HEK293 (cell line): Measurements from ENCODE around the gene CPNE4.

Experiments
- BCL11A ChIP-seq: fragments of 450-650 bp; formaldehyde crosslinking; IDR thresholded peaks from 2 replicates; pipeline ENCODE4 v1.5.1; 2016; ENCODE audit warnings: low read depth, missing biosample characterization, missing genetic modification characterization
- GLI4 ChIP-seq: fragments of 450-650 bp; formaldehyde crosslinking; IDR thresholded peaks from 2 replicates; pipeline ENCODE4 v1.5.1; 2016; ENCODE audit warnings: missing biosample characterization, missing genetic modification characterization
- HOXC10 ChIP-seq: sonication (generic); formaldehyde crosslinking; IDR thresholded peaks from 2 replicates; pipeline ENCODE4 v1.8.1; 2023; ENCODE audit warnings: mild to moderate bottlenecking, missing genetic modification reagents
- HOXD13 ChIP-seq: sonication (generic); formaldehyde crosslinking; IDR thresholded peaks from 2 replicates; pipeline ENCODE4 v1.8.0; 2022; ENCODE audit warnings: missing genetic modification reagents, borderline replicate concordance
- IKZF3 ChIP-seq: fragments of 450-650 bp; IDR thresholded peaks from 2 replicates; pipeline ENCODE4 v1.5.0; 2018; ENCODE audit warnings: missing biosample characterization, mild to moderate bottlenecking, missing genetic modification characterization, moderate library complexity
- KLF1 ChIP-seq: fragments of 450-650 bp; formaldehyde crosslinking; IDR thresholded peaks from 2 replicates; pipeline ENCODE4 v1.5.1; 2016; ENCODE audit warnings: missing biosample characterization, missing genetic modification characterization
- KLF7 ChIP-seq: fragments of 450-650 bp; formaldehyde crosslinking; IDR thresholded peaks from 2 replicates; pipeline ENCODE4 v1.5.1; 2016; ENCODE audit warnings: missing biosample characterization, missing genetic modification characterization, borderline replicate concordance
- MZF1 ChIP-seq: fragments of 450-650 bp; formaldehyde crosslinking; IDR thresholded peaks from 2 replicates; pipeline ENCODE4 v1.5.1; 2017; ENCODE audit warnings: missing biosample characterization, missing genetic modification characterization, borderline replicate concordance
- SCRT1 ChIP-seq: fragments of 450-650 bp; formaldehyde crosslinking; IDR thresholded peaks from 2 replicates; pipeline ENCODE4 v1.5.1; 2016; ENCODE audit warnings: missing biosample characterization, missing genetic modification characterization, borderline replicate concordance
- SCRT2 ChIP-seq: fragments of 450-650 bp; formaldehyde crosslinking; IDR thresholded peaks from 2 replicates; pipeline ENCODE4 v1.5.1; 2016; ENCODE audit warnings: missing biosample characterization, missing genetic modification characterization
- ZBTB1 ChIP-seq: fragments of 450-650 bp; formaldehyde crosslinking; IDR thresholded peaks from 2 replicates; pipeline ENCODE4 v1.5.1; 2016; ENCODE audit warnings: missing biosample characterization, missing genetic modification characterization
- ZNF174 ChIP-seq: fragments of 450-650 bp; formaldehyde crosslinking; IDR thresholded peaks from 2 replicates; pipeline ENCODE4 v1.5.0; 2017; ENCODE audit warnings: missing biosample characterization, mild to moderate bottlenecking, missing genetic modification characterization
- ZNF211 ChIP-seq: fragments of 450-650 bp; formaldehyde crosslinking; IDR thresholded peaks from 2 replicates; pipeline ENCODE4 v1.5.1; 2016; ENCODE audit warnings: low read depth, missing biosample characterization, missing genetic modification characterization
- ZNF221 ChIP-seq: fragments of 450-650 bp; formaldehyde crosslinking; IDR thresholded peaks from 2 replicates; pipeline ENCODE4 v1.5.1; 2017; ENCODE audit warnings: missing biosample characterization, missing genetic modification characterization, borderline replicate concordance
- ZNF223 ChIP-seq: fragments of 450-650 bp; formaldehyde crosslinking; IDR thresholded peaks from 2 replicates; pipeline ENCODE4 v1.5.1; 2016; ENCODE audit warnings: missing biosample characterization, missing genetic modification characterization
- ZNF324 ChIP-seq: fragments of 450-650 bp; formaldehyde crosslinking; IDR thresholded peaks from 2 replicates; pipeline ENCODE4 v1.5.1; 2016; ENCODE audit warnings: missing biosample characterization, missing genetic modification characterization
- ZNF341 ChIP-seq: fragments of 450-650 bp; formaldehyde crosslinking; IDR thresholded peaks from 2 replicates; pipeline ENCODE4; 2016; ENCODE audit warnings: low read depth, missing biosample characterization, missing genetic modification characterization
- ZNF473 ChIP-seq: fragments of 450-650 bp; formaldehyde crosslinking; IDR thresholded peaks from 2 replicates; pipeline ENCODE4 v1.5.1; 2017; ENCODE audit warnings: missing biosample characterization, missing genetic modification characterization
- ZNF48 ChIP-seq: fragments of 450-650 bp; formaldehyde crosslinking; IDR thresholded peaks from 2 replicates; pipeline ENCODE4 v1.5.1; 2016; ENCODE audit warnings: missing biosample characterization, missing genetic modification characterization
- ZNF510 ChIP-seq: fragments of 450-650 bp; formaldehyde crosslinking; IDR thresholded peaks from 2 replicates; pipeline ENCODE4 v1.5.1; 2018; ENCODE audit warnings: mild to moderate bottlenecking, missing genetic modification characterization, missing biosample characterization; ENCODE audit not compliant: insufficient replicate concordance
- ZNF558 ChIP-seq: fragments of 450-650 bp; formaldehyde crosslinking; IDR thresholded peaks from 2 replicates; pipeline ENCODE4 v1.5.1; 2016; ENCODE audit warnings: missing biosample characterization, missing genetic modification characterization
- ZNF660 ChIP-seq: fragments of 450-650 bp; IDR thresholded peaks from 2 replicates; pipeline ENCODE4 v1.5.1; 2018; ENCODE audit warnings: missing biosample characterization, mild to moderate bottlenecking, missing genetic modification characterization
- ZNF768 ChIP-seq: fragments of 450-650 bp; formaldehyde crosslinking; IDR thresholded peaks from 2 replicates; pipeline ENCODE4 v1.5.1; 2018; ENCODE audit warnings: missing biosample characterization, mild to moderate bottlenecking, missing genetic modification characterization
- ZNF777 ChIP-seq: fragments of 450-650 bp; formaldehyde crosslinking; IDR thresholded peaks from 2 replicates; pipeline ENCODE4 v1.5.1; 2017; ENCODE audit warnings: missing biosample characterization, missing genetic modification characterization, borderline replicate concordance
- TF ChIP-seq, protein P1 (sequence below): fragments of 450-650 bp; formaldehyde crosslinking; IDR thresholded peaks from 2 replicates; pipeline ENCODE4; 2016; ENCODE audit warnings: missing biosample characterization, missing genetic modification characterization
- TF ChIP-seq, protein P2 (sequence below): fragments of 450-650 bp; formaldehyde crosslinking; IDR thresholded peaks from 2 replicates; pipeline ENCODE4 v1.5.1; 2016; ENCODE audit warnings: missing biosample characterization, missing genetic modification characterization
- TF ChIP-seq, protein P3 (sequence below): fragments of 450-650 bp; formaldehyde crosslinking; IDR thresholded peaks from 2 replicates; pipeline ENCODE4 v1.5.1; 2016; ENCODE audit warnings: missing biosample characterization, missing genetic modification characterization
- TF ChIP-seq, protein P4 (sequence below): fragments of 450-650 bp; formaldehyde crosslinking; IDR thresholded peaks from 2 replicates; pipeline ENCODE4 v1.5.1; 2016; ENCODE audit warnings: missing biosample characterization, missing genetic modification characterization
- TF ChIP-seq, protein P5 (sequence below): fragments of 450-650 bp; formaldehyde crosslinking; IDR thresholded peaks from 2 replicates; pipeline ENCODE4 v1.5.1; 2016; ENCODE audit warnings: missing biosample characterization, missing genetic modification characterization
- TF ChIP-seq, protein P6 (sequence below): fragments of 450-650 bp; formaldehyde crosslinking; IDR thresholded peaks from 2 replicates; pipeline ENCODE4 v1.5.1; 2016; ENCODE audit warnings: missing biosample characterization, missing genetic modification characterization

Gene CPNE4

DNA sequence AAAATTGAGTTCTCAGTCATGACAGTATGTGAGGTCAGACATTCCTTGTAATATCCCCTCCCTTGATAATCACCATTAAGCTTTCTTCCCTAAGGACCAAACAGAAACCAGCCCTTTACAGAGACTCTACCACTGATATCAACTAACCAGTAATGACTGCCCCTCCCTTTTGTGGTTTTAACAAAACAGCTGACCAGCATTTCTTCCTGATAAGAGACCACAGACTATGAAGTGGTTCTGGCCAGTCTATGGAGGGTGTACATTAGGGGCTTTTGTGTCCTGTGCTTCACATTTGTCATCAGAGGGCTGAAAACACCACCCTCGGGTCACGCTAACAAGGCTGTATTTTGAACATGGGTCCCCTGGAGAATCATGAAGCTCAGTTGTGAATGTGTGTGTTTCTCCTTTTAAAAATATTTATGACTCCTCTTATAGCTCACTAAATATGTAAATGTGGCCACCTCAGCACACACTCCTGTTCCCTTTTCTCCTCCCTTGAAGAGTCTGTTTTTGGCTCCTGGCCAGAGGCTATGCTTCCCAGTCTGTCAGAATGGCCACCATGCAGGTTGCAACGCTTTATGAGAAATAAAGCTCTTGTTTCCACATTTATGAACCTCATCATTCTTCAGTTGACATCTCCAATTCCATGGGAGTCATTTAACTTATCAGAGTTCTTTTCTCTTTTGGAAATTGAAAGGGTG is 239.3 kb downstream of the CPNE4 start (continued):
- TF ChIP-seq BCL11A (tag by site-specific recombination) (no peak), ZNF510 (no peak), ZNF768 (tag by site-specific recombination) (no peak), SCRT1 (tag by site-specific recombination) (no peak), SCRT2 (tag by site-specific recombination) (no peak), GLI4 (tag by site-specific recombination) (no peak), ZNF473 (tag by site-specific recombination) (no peak), ZNF777 (no peak), ZNF48 (tag by site-specific recombination) (no peak), ZNF223 (tag by site-specific recombination) (no peak), KLF7 (tag by site-specific recombination) (peak; percentile 73), ZNF221 (tag by site-specific recombination) (no peak), ZNF324 (no peak), ZNF660 (tag by site-specific recombination) (no peak), IKZF3 (no peak), ZNF341 (tag by site-specific recombination) (0 out of 2 replicates have a peak, but pooled peaks have one; percentile 23), ZNF174 (tag by site-specific recombination) (no peak), HOXC10 (CRISPR knock-in tag) (no peak), ZNF558 (tag by site-specific recombination) (no peak), ZNF211 (tag by site-specific recombination) (no peak), ZBTB1 (tag by site-specific recombination) (no peak), HOXD13 (CRISPR knock-in tag) (no peak), KLF1 (tag by site-specific recombination) (peak; percentile 97), MZF1 (tag by site-specific recombination) (no peak)
- TF ChIP-seq, protein P1, sequence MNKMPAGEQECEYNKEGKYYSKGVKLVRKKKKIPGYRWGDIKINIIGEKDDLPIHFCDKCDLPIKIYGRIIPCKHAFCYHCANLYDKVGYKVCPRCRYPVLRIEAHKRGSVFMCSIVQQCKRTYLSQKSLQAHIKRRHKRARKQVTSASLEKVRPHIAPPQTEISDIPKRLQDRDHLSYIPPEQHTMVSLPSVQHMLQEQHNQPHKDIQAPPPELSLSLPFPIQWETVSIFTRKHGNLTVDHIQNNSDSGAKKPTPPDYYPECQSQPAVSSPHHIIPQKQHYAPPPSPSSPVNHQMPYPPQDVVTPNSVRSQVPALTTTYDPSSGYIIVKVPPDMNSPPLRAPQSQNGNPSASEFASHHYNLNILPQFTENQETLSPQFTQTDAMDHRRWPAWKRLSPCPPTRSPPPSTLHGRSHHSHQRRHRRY (tag by site-specific recombination) = no peak
- TF ChIP-seq, protein P2, sequence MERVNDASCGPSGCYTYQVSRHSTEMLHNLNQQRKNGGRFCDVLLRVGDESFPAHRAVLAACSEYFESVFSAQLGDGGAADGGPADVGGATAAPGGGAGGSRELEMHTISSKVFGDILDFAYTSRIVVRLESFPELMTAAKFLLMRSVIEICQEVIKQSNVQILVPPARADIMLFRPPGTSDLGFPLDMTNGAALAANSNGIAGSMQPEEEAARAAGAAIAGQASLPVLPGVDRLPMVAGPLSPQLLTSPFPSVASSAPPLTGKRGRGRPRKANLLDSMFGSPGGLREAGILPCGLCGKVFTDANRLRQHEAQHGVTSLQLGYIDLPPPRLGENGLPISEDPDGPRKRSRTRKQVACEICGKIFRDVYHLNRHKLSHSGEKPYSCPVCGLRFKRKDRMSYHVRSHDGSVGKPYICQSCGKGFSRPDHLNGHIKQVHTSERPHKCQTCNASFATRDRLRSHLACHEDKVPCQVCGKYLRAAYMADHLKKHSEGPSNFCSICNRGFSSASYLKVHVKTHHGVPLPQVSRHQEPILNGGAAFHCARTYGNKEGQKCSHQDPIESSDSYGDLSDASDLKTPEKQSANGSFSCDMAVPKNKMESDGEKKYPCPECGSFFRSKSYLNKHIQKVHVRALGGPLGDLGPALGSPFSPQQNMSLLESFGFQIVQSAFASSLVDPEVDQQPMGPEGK (tag by site-specific recombination) = peak; percentile 63
- TF ChIP-seq, protein P3, sequence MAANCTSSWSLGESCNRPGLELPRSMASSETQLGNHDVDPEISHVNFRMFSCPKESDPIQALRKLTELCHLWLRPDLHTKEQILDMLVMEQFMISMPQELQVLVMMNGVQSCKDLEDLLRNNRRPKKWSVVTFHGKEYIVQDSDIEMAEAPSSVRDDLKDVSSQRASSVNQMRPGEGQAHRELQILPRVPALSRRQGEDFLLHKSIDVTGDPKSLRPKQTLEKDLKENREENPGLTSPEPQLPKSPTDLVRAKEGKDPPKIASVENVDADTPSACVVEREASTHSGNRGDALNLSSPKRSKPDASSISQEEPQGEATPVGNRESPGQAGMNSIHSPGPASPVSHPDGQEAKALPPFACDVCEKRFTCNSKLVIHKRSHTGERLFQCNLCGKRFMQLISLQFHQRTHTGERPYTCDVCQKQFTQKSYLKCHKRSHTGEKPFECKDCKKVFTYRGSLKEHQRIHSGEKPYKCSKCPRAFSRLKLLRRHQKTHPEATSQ (tag by site-specific recombination) = no peak
- TF ChIP-seq, protein P4, sequence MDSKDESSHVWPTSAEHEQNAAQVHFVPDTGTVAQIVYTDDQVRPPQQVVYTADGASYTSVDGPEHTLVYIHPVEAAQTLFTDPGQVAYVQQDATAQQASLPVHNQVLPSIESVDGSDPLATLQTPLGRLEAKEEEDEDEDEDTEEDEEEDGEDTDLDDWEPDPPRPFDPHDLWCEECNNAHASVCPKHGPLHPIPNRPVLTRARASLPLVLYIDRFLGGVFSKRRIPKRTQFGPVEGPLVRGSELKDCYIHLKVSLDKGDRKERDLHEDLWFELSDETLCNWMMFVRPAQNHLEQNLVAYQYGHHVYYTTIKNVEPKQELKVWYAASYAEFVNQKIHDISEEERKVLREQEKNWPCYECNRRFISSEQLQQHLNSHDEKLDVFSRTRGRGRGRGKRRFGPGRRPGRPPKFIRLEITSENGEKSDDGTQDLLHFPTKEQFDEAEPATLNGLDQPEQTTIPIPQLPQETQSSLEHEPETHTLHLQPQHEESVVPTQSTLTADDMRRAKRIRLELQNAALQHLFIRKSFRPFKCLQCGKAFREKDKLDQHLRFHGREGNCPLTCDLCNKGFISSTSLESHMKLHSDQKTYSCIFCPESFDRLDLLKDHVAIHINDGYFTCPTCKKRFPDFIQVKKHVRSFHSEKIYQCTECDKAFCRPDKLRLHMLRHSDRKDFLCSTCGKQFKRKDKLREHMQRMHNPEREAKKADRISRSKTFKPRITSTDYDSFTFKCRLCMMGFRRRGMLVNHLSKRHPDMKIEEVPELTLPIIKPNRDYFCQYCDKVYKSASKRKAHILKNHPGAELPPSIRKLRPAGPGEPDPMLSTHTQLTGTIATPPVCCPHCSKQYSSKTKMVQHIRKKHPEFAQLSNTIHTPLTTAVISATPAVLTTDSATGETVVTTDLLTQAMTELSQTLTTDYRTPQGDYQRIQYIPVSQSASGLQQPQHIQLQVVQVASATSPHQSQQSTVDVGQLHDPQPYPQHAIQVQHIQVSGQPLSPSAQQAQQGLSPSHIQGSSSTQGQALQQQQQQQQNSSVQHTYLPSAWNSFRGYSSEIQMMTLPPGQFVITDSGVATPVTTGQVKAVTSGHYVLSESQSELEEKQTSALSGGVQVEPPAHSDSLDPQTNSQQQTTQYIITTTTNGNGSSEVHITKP (tag by site-specific recombination) = peak; percentile 89
- TF ChIP-seq, protein P5, sequence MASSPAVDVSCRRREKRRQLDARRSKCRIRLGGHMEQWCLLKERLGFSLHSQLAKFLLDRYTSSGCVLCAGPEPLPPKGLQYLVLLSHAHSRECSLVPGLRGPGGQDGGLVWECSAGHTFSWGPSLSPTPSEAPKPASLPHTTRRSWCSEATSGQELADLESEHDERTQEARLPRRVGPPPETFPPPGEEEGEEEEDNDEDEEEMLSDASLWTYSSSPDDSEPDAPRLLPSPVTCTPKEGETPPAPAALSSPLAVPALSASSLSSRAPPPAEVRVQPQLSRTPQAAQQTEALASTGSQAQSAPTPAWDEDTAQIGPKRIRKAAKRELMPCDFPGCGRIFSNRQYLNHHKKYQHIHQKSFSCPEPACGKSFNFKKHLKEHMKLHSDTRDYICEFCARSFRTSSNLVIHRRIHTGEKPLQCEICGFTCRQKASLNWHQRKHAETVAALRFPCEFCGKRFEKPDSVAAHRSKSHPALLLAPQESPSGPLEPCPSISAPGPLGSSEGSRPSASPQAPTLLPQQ (tag by site-specific recombination) = 0 out of 2 replicates have a peak, but pooled peaks have one; percentile 23
- TF ChIP-seq, protein P6, sequence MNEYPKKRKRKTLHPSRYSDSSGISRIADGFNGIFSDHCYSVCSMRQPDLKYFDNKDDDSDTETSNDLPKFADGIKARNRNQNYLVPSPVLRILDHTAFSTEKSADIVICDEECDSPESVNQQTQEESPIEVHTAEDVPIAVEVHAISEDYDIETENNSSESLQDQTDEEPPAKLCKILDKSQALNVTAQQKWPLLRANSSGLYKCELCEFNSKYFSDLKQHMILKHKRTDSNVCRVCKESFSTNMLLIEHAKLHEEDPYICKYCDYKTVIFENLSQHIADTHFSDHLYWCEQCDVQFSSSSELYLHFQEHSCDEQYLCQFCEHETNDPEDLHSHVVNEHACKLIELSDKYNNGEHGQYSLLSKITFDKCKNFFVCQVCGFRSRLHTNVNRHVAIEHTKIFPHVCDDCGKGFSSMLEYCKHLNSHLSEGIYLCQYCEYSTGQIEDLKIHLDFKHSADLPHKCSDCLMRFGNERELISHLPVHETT (tag by site-specific recombination) = no peak
